NT2/D1 (cell line): Measurements from ENCODE around the gene SRSF5.

Source experiments
- SUZ12 ChIP-seq: IDR thresholded peaks from 2 replicates; pipeline ENCODE4 v1.6.1; 2011; ENCODE audit not compliant: insufficient read length, insufficient read depth; ENCODE audit errors: extremely low read depth
- ZNF274 ChIP-seq: IDR thresholded peaks from 2 replicates; pipeline ENCODE4 v1.6.1; 2011; ENCODE audit warnings: mild to moderate bottlenecking, low read depth, low read length

DNA sequence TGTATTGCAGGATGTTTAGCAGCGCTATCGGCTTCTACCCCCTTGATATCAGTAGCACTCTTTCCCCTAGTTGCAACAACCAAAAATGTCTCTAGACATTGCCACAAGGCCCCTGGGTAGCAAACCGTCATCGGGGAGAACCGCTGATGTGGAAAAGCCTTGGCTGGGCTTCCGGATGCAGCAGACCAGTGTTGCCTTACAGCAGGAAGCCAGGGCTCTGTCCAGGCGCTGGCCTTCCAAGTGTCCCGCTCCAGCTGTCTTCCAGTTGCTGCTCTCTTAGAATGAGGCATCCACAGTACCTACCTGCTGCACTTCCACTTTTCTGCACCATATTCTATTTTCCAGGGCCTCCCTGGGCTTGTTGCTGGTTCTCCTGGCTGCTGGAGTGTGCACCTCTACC, 52.7 kb downstream of the SRSF5 start:
- no peak for TF ChIP-seq SUZ12
- no peak for TF ChIP-seq ZNF274
